Measurements from ENCODE around the gene CCDC85A.

DNA sequence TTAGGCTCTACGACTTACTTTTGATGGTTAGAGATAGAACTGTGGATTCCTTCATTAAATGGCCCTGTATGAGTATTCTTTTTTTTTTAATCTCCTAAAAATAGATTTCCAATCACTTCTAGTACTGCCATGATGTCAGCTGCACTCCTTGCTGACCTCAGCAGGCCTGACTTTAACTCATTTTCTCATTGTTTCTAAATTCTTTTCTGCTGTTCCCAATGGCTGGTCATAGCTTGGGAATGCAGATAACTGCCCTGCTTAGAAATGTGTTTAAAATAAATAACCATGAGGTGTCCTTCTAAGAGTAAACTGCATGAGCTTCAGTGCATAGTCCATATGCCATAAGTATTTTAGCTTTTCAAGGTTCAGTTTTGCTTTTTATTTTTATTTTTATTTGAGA lies 15.7 kb downstream of the CCDC85A start:
- TF ChIP-seq EZH2 (IDR thresholded peaks at IDR 0.05; ENCODE audit: low read depth, unreplicated experiment): no peak
- TF ChIP-seq CREB1 (CRISPR knock-in tag; IDR thresholded peaks at IDR 0.05; ENCODE audit: low read depth): no peak
- TF ChIP-seq, protein P1, sequence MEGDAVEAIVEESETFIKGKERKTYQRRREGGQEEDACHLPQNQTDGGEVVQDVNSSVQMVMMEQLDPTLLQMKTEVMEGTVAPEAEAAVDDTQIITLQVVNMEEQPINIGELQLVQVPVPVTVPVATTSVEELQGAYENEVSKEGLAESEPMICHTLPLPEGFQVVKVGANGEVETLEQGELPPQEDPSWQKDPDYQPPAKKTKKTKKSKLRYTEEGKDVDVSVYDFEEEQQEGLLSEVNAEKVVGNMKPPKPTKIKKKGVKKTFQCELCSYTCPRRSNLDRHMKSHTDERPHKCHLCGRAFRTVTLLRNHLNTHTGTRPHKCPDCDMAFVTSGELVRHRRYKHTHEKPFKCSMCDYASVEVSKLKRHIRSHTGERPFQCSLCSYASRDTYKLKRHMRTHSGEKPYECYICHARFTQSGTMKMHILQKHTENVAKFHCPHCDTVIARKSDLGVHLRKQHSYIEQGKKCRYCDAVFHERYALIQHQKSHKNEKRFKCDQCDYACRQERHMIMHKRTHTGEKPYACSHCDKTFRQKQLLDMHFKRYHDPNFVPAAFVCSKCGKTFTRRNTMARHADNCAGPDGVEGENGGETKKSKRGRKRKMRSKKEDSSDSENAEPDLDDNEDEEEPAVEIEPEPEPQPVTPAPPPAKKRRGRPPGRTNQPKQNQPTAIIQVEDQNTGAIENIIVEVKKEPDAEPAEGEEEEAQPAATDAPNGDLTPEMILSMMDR (conservative IDR thresholded peaks at IDR 0.05; ENCODE audit: low read depth in 2 of 2): no peak

Measured in GM23338 (cell line).